GM13977 (cell line): ENCODE measurements around the gene RREB1.

Source experiments
- DNase-seq: peaks from one replicate; pipeline ENCODE4 v3.0.0; 2012; ENCODE audit warnings: low spot score
- CTCF ChIP-seq: IDR thresholded peaks from 2 replicates; pipeline ENCODE4 v1.5.1; 2012; ENCODE audit warnings: mild to moderate bottlenecking, control low read depth; ENCODE audit not compliant: insufficient read depth; ENCODE audit errors: extremely low read depth, missing control alignments
- in situ Hi-C: fragments of 300-500 bp; cut with MboI; formaldehyde crosslinking; loops from one replicate; pipeline ENCODE4 v1.12.0; 2022; ENCODE audit warnings: low sequenced_read_pairs, low pct_unique_long_range_greater_than_20kb, mixed read lengths, inconsistent platforms; ENCODE audit not compliant: unreplicated experiment

RREB1 gene

GRCh38 chr6:7166410-7167293 is 58.9 kb downstream of the RREB1 start:
- DNase-seq: no peak
- in situ Hi-C loops: no loop called here
- TF ChIP-seq CTCF: no peak

DNA sequence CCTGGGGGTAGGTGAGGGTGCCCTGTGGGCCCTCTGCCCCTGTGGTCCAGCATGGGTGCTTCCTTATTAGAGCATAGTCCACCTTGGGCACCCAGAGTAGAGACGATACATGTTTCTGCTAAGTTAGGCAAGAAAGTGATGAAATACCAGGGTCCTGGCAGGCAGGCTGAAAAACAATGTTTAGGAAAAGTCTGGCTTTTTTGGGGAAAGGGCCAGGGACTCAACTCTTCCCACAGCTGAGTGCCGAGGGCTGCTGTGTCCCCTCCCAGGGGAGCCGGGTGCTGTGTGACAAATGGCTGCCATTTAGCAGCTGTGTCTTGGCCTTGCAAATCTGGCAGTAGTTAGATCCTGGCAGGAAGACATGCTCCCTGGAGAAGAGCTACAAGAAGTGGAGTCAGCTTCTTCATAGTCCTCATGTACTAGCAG is 61.5 kb downstream of the RREB1 start:
- TF ChIP-seq CTCF: no peak
- in situ Hi-C loops: no loop called here
- no peak for DNase-seq

DNA sequence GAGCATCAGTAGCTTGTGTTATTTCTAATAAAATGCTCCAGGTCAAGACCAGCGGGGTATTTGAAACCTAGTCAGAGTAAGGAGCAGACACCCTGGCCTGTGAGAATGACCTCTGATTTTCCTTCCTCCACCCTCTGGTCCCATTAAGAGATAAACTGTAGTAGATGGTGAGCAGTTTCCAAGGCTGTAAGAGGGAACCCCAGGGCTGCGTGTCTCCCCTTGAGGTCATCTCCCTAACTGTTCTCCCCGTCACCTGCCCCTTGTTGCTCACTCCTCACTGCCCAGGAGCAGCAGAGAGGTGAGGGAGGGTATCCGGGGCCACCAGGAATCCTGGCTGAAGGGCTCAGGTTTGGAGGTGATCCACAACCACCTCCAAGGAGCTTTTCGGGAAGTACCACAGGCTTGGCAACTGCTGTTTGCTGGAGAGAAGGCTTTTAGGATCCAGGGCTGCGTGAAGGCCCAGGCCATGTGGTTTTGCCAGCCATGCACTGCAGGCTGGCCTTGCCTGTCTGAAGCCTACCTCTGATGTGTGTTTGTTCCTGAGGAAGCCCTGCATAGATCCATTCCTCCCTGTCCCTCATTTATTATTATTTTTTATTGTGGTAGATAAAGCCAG is 62.5 kb downstream of the RREB1 start:
- no peak for TF ChIP-seq CTCF
- no peak for DNase-seq
- in situ Hi-C loops: no loop called here

DNA sequence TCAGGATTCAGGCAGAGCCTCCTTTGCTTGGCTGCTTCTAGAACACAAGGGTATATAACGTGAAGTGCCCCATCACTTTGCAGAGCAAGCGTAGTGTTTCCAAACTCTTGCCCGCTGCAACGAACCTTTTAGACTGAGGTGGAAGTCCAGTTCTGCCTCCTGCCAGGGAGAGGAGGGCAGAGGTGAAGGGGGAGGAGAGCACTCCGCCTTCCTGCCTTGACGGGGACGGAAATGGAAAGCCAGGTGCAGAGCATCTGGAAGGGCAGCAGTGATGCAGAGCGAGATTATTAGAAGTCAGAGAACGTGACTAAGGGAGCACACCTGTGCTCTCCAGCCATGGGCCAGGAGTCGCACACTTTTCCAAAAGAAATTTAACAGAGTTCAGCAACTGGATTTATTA is 63.4 kb downstream of the RREB1 start:
- in situ Hi-C loops: no loop called here
- no peak for DNase-seq
- no peak for TF ChIP-seq CTCF

DNA sequence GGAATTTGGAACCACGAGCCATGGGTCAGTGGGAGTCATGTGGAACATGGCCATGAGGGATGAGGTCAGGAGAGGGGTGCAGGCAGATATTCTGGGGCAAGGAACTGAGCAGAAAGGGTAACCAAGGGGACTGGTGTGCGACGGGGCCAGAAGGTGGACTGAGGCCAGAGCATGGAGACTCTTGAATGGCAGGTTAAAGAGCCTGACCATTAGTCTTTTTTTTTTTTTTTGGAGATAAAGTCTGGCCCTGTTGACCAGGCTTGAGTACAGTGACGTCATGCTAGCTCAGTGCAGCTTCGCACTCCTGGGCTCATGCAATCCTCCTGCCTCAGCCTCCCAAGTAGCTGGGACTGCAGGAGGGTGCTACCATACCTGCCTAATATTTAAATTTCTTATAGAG is 64.0 kb downstream of the RREB1 start:
- no peak for TF ChIP-seq CTCF
- no peak for DNase-seq
- in situ Hi-C loops: no loop called here

DNA sequence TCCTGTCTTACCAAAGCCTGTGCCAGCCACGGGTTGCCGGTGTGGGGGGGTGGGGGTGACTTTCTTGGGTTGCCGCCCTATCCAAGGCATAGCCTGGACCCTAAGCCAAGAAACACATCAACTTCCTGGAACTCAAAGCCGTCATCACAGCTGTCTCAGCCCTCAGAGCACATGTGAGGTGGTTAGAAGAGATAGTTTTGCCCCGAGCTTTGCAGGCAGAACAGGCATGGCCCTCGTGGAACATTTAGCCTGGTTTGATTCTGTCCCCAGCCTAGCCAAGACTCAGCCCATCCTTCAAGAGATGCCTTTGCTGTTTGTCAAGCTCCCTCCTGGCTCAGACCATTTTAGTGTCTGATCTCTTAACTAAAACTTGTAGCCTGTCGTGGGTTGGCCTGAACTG is 64.9 kb downstream of the RREB1 start:
- in situ Hi-C loops: no loop called here
- TF ChIP-seq CTCF: no peak
- no peak for DNase-seq
